GM23338 (cell line): ENCODE measurements around the gene C15orf61. TPM values are rescaled to one million over a fixed set of nuclear protein-coding genes. Genes with fewer than 3 reads are reported as not detected.

Source experiments
- ATAC-seq: fragments of 200-7000 bp; cut with Tn5 transposase; 3 replicates; pipeline ENCODE4 v1.9.1; 2020
- DNase-seq: peaks from one replicate; pipeline ENCODE4 v3.0.0-alpha.2; 2015; ENCODE audit warnings: low spot score
- H2AFZ ChIP-seq: fragments of 200-600 bp; sonication (generic); 2 replicates; pipeline ENCODE4 v1.8.0; 2016; ENCODE audit warnings: antibody characterized with exemption, mild to moderate bottlenecking, moderate library complexity
- H3F3A ChIP-seq: fragments of 200-600 bp; sonication (generic); replicated peaks from 2 replicates; pipeline ENCODE4 v1.8.0; 2017; ENCODE audit warnings: antibody characterized with exemption, mixed run types, low read depth
- H3K27ac ChIP-seq: fragments of 200-600 bp; sonication (generic); 2 replicates; pipeline ENCODE4 v1.6.1; 2016; ENCODE audit warnings: low read depth
- H3K27me3 ChIP-seq: fragments of 200-600 bp; sonication (generic); 2 replicates; pipeline ENCODE4 v1.8.0; 2016; ENCODE audit warnings: mild to moderate bottlenecking, mixed run types, moderate library complexity; ENCODE audit not compliant: insufficient read depth
- H3K36me3 ChIP-seq: fragments of 200-600 bp; sonication (generic); 2 replicates; pipeline ENCODE4 v1.8.0; 2016; ENCODE audit warnings: mild to moderate bottlenecking; ENCODE audit not compliant: insufficient read depth
- H3K4me1 ChIP-seq: fragments of 200-600 bp; sonication (generic); 2 replicates; pipeline ENCODE4 v1.8.0; 2016; ENCODE audit warnings: mild to moderate bottlenecking, moderate library complexity; ENCODE audit not compliant: insufficient read depth
- H3K4me2 ChIP-seq: fragments of 200-600 bp; sonication (generic); 2 replicates; pipeline ENCODE4 v1.7.1; 2017; ENCODE audit warnings: mixed run types
- H3K4me3 ChIP-seq: fragments of 200-600 bp; sonication (generic); 2 replicates; pipeline ENCODE4 v1.6.1; 2016; ENCODE audit warnings: mixed run types
- H3K79me2 ChIP-seq: fragments of 200-600 bp; sonication (generic); replicated peaks from 2 replicates; pipeline ENCODE4 v1.8.0; 2017; ENCODE audit warnings: mild to moderate bottlenecking; ENCODE audit not compliant: insufficient read depth
- H3K9me2 ChIP-seq: fragments of 200-600 bp; sonication (generic); 2 replicates; pipeline ENCODE4 v1.8.0; 2017; ENCODE audit not compliant: insufficient read depth
- H4K20me1 ChIP-seq: fragments of 200-600 bp; sonication (generic); replicated peaks from 2 replicates; pipeline ENCODE4 v1.8.0; 2017; ENCODE audit warnings: mild to moderate bottlenecking; ENCODE audit not compliant: insufficient read depth
- H3K27ac Mint-ChIP-seq: 2 replicates; pipeline ENCODE4 v1.8.0; 2020; ENCODE audit warnings: inconsistent platforms, mild to moderate bottlenecking, moderate library complexity, mixed read lengths
- H3K27me3 Mint-ChIP-seq: 3 replicates; pipeline ENCODE4 v1.8.0; 2022; ENCODE audit warnings: low read depth, mild to moderate bottlenecking, moderate library complexity, mixed read lengths, inconsistent platforms; ENCODE audit not compliant: insufficient read depth, poor library complexity
- H3K36me3 Mint-ChIP-seq: 3 replicates; pipeline ENCODE4 v1.8.0; 2021; ENCODE audit warnings: low read depth, mild to moderate bottlenecking, inconsistent platforms, moderate library complexity, mixed read lengths
- H3K4me1 Mint-ChIP-seq: 3 replicates; pipeline ENCODE4 v1.8.0; 2020; ENCODE audit warnings: mild to moderate bottlenecking, inconsistent platforms, mixed read lengths
- H3K4me3 Mint-ChIP-seq: 3 replicates; pipeline ENCODE4 v1.8.0; 2021; ENCODE audit warnings: moderate library complexity, mild to moderate bottlenecking, inconsistent platforms, mixed read lengths
- H3K9me3 Mint-ChIP-seq: 3 replicates; pipeline ENCODE4 v1.8.0; 2020; ENCODE audit warnings: moderate library complexity, mild to moderate bottlenecking, inconsistent platforms, mixed read lengths
- CREB1 ChIP-seq: fragments of 250-450 bp; sonication (Bioruptor Pico); IDR thresholded peaks from 2 replicates; pipeline ENCODE4 v1.5.0; 2020; ENCODE audit warnings: low read depth, mild to moderate bottlenecking, moderate library complexity
- CTCF ChIP-seq, 2 experiments: fragments of 200-600 bp in 1 of 2; sonication (generic) in 1 of 2; conservative IDR thresholded peaks; 2 replicates each; pipeline versions ENCODE4 v1.5.1 to v1.6.1; 2016 to 2017; ENCODE audit warnings: antibody characterized with exemption in 2 of 2, low read depth in 2 of 2, mild to moderate bottlenecking in 2 of 2, moderate library complexity in 1 of 2
- ETS1 ChIP-seq: IDR thresholded peaks from 2 replicates; pipeline ENCODE4 v1.6.1; 2016; ENCODE audit warnings: antibody characterized with exemption
- EZH2 ChIP-seq: fragments of 200-600 bp; sonication (generic); IDR thresholded peaks from one replicate; pipeline ENCODE4 v1.8.0; 2017; ENCODE audit warnings: antibody characterized with exemption, mild to moderate bottlenecking, low read depth; ENCODE audit not compliant: unreplicated experiment
- EZH2phosphoT487 ChIP-seq: fragments of 200-600 bp; sonication (generic); IDR thresholded peaks from one replicate; pipeline ENCODE4 v1.8.1; 2018; ENCODE audit warnings: antibody characterized with exemption; ENCODE audit not compliant: unreplicated experiment
- JUNB ChIP-seq: IDR thresholded peaks from one replicate; pipeline ENCODE4 v1.6.1; 2016; ENCODE audit warnings: antibody characterized with exemption; ENCODE audit not compliant: unreplicated experiment
- NANOG ChIP-seq: IDR thresholded peaks from 2 replicates; pipeline ENCODE4 v1.6.1; 2016; ENCODE audit warnings: antibody characterized with exemption, borderline replicate concordance
- POLR2AphosphoS5 ChIP-seq: IDR thresholded peaks from 2 replicates; pipeline ENCODE4 v1.6.1; 2016; ENCODE audit warnings: antibody characterized with exemption, low read depth
- REST ChIP-seq: IDR thresholded peaks from one replicate; pipeline ENCODE4 v1.6.1; 2018; ENCODE audit warnings: antibody characterized with exemption; ENCODE audit not compliant: unreplicated experiment
- STAT1 ChIP-seq: IDR thresholded peaks from one replicate; pipeline ENCODE4 v1.6.1; 2016; ENCODE audit warnings: antibody characterized with exemption; ENCODE audit not compliant: unreplicated experiment
- ZNF114 ChIP-seq: fragments of 250-450 bp; sonication (Bioruptor Pico); IDR thresholded peaks from 2 replicates; pipeline ENCODE4 v1.5.0; 2020; ENCODE audit warnings: mild to moderate bottlenecking, moderate library complexity
- ZNF331 ChIP-seq: fragments of 250-450 bp; sonication (Bioruptor Pico); IDR thresholded peaks from 2 replicates; pipeline ENCODE4 v1.5.0; 2020; ENCODE audit warnings: low read depth, mild to moderate bottlenecking, moderate library complexity
- ZNF462 ChIP-seq: fragments of 250-450 bp; sonication (Bioruptor Pico); IDR thresholded peaks from 2 replicates; pipeline ENCODE4 v1.5.0; 2020; ENCODE audit warnings: mild to moderate bottlenecking, moderate library complexity
- polyA plus RNA-seq: library from polyadenylated mRNA; unstranded; fragments of >200 nt; fragmentation: Nextera tagmentation; extraction: Ambion mirVana; gene quantifications from 2 replicates; pipeline ENCODE4 v1.2.1, GENCODE V29; 2016
- total RNA-seq: library from RNA; depleted of rRNA; stranded (reverse); fragments of >200 nt; shearing (Covaris generic); gene quantifications from 2 replicates; pipeline ENCODE4 v1.2.3, GENCODE V29; 2014

The C15orf61 gene
- total and polyA plus RNA-seq, 2 experiments from 2014 or later = 1.8 to 5.9 TPM

GRCh38 chr15:67579164-67579563 lies 58.2 kb downstream of the C15orf61 start:
- no peaks in the 10 kb centered on the region for H3K4me1 ChIP-seq
- ATAC-seq (no peak), DNase-seq (no peak)
- TF ChIP-seq STAT1 (no peak), NANOG (no peak), ZNF462 (CRISPR knock-in tag) (no peak), JUNB (no peak), CTCF (conservative IDR thresholded peaks at IDR 0.05; ENCODE audit: low read depth in 2 of 2) (no peak), EZH2 (no peak), CREB1 (no peak), ZNF114 (CRISPR knock-in tag) (no peak), POLR2AphosphoS5 (no peak), REST (no peak), ETS1 (no peak), EZH2phosphoT487 (no peak), ZNF331 (CRISPR knock-in tag) (no peak)
- Mint-ChIP-seq H3K9me3 (no peaks in the 10 kb centered on the region), H3K4me1 (peaks cover 8% of the 10 kb centered on the region; the same call in 2 of the 3 replicates), H3K27me3 (no peaks in the 10 kb centered on the region), H3K27ac (no peak overlapping the region), H3K4me3 (no peak overlapping the region), H3K36me3 (no peaks in the 10 kb centered on the region)
- no peaks in the 10 kb centered on the region for H3K36me3 ChIP-seq
- no peak overlapping the region for H3K4me2 ChIP-seq
- H3K27me3 ChIP-seq = no peaks in the 10 kb centered on the region
- no peaks in the 10 kb centered on the region for H4K20me1 ChIP-seq
- no peaks in the 10 kb centered on the region for H3K9me2 ChIP-seq
- H3K4me3 ChIP-seq = no peak overlapping the region
- H3K79me2 ChIP-seq = no peaks in the 10 kb centered on the region
- H3F3A ChIP-seq = no peaks in the 10 kb centered on the region
- no peak overlapping the region for H2AFZ ChIP-seq
- no peak overlapping the region for H3K27ac ChIP-seq
